Measurements from ENCODE around the gene DIAPH3. TPM values are rescaled to one million over a fixed set of nuclear protein-coding genes. Genes with fewer than 3 reads are reported as not detected.

DIAPH3 gene
- total and polyA plus RNA-seq, 4 donors: 0.35 to 6.7 (median 1.1) TPM

GRCh38 chr13:59874973-59875372 is 288.8 kb downstream of the DIAPH3 start:
- TF ChIP-seq, protein P1, sequence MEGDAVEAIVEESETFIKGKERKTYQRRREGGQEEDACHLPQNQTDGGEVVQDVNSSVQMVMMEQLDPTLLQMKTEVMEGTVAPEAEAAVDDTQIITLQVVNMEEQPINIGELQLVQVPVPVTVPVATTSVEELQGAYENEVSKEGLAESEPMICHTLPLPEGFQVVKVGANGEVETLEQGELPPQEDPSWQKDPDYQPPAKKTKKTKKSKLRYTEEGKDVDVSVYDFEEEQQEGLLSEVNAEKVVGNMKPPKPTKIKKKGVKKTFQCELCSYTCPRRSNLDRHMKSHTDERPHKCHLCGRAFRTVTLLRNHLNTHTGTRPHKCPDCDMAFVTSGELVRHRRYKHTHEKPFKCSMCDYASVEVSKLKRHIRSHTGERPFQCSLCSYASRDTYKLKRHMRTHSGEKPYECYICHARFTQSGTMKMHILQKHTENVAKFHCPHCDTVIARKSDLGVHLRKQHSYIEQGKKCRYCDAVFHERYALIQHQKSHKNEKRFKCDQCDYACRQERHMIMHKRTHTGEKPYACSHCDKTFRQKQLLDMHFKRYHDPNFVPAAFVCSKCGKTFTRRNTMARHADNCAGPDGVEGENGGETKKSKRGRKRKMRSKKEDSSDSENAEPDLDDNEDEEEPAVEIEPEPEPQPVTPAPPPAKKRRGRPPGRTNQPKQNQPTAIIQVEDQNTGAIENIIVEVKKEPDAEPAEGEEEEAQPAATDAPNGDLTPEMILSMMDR (IDR thresholded peaks at IDR 0.05; ENCODE audit: control extremely low read depth, extremely low read depth): no peak
- no peak overlapping the region for H3K4me3 ChIP-seq
- ATAC-seq (ENCODE audit: insufficient read depth, low FRiP score): no peak
- H3K27ac ChIP-seq (ENCODE audit: low read depth in 1 of 2, low read length in 1 of 2): no peak overlapping the region
- H3K36me3 ChIP-seq (ENCODE audit: control insufficient read depth in 4 of 4, insufficient read depth in 4 of 4, low read length in 4 of 4): peaks cover 0 to 5% (median 0%) of the 10 kb centered on the region in 4 donors
- H3K9me3 ChIP-seq (ENCODE audit: control insufficient read depth in 4 of 4, insufficient read depth in 3 of 4, low read length in 3 of 4): no peaks in the 10 kb centered on the region
- no peaks in the 10 kb centered on the region for H3K4me1 ChIP-seq (ENCODE audit: control insufficient read depth in 5 of 5, insufficient read depth in 5 of 5, low read length in 5 of 5)
- 92 to 96% methylated on average over 2 of the region's 2 CpGs for WGBS, 2 donors
- no peak overlapping the region for H3K9ac ChIP-seq (ENCODE audit: insufficient read depth in 1 of 2, low read length in 2 of 2)
- no peak for DNase-seq
- H3K27me3 ChIP-seq (ENCODE audit: control insufficient read depth in 3 of 3, insufficient read depth in 3 of 3, low read length in 2 of 3): no peaks in the 10 kb centered on the region

DNA sequence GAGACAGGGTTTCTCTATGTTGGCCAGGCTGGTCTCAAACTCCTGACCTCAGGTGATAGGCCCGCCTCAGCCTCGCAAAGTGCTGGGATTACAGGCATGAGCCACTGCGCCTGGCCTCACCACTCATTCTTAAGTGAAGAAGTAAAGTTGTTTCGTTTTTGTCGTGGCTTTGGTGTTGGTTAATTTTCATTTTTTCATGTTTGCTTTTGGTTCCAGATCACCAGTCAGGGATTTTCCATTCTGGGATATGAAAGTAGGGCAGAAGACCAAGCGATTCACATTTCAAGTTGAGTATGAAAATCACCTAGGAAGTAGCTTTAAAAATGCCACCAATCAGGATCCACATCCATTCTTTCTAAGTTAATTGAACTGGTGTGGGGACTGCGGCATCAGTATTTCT is 289.9 kb downstream of the DIAPH3 start:
- TF ChIP-seq, protein P1 (IDR thresholded peaks at IDR 0.05; ENCODE audit: control extremely low read depth, extremely low read depth): no peak
- ATAC-seq (ENCODE audit: insufficient read depth, low FRiP score): no peak
- WGBS, 2 donors: 94 to 97% methylated on average over 7 of the region's 7 CpGs
- DNase-seq: no peak
- H3K9ac ChIP-seq (ENCODE audit: insufficient read depth in 1 of 2, low read length in 2 of 2): no peak overlapping the region
- peaks cover 0 to 5% (median 0%) of the 10 kb centered on the region in 4 donors for H3K36me3 ChIP-seq (ENCODE audit: control insufficient read depth in 4 of 4, insufficient read depth in 4 of 4, low read length in 4 of 4)
- H3K27ac ChIP-seq (ENCODE audit: low read depth in 1 of 2, low read length in 1 of 2): no peak overlapping the region
- no peaks in the 10 kb centered on the region for H3K9me3 ChIP-seq (ENCODE audit: control insufficient read depth in 4 of 4, insufficient read depth in 3 of 4, low read length in 3 of 4)
- no peaks in the 10 kb centered on the region for H3K4me1 ChIP-seq (ENCODE audit: control insufficient read depth in 5 of 5, insufficient read depth in 5 of 5, low read length in 5 of 5)
- no peak overlapping the region for H3K4me3 ChIP-seq
- H3K27me3 ChIP-seq (ENCODE audit: control insufficient read depth in 3 of 3, insufficient read depth in 3 of 3, low read length in 2 of 3): no peaks in the 10 kb centered on the region

GRCh38 chr13:59873309-59873708 is 290.4 kb downstream of the DIAPH3 start:
- TF ChIP-seq, protein P1 (IDR thresholded peaks at IDR 0.05; ENCODE audit: control extremely low read depth, extremely low read depth): no peak
- ATAC-seq (ENCODE audit: insufficient read depth, low FRiP score) (no peak), DNase-seq (no peak)
- no peaks in the 10 kb centered on the region for H3K27me3 ChIP-seq (ENCODE audit: control insufficient read depth in 3 of 3, insufficient read depth in 3 of 3, low read length in 2 of 3)
- no peak overlapping the region for H3K27ac ChIP-seq (ENCODE audit: low read depth in 1 of 2, low read length in 1 of 2)
- H3K4me1 ChIP-seq (ENCODE audit: control insufficient read depth in 5 of 5, insufficient read depth in 5 of 5, low read length in 5 of 5): no peaks in the 10 kb centered on the region
- H3K36me3 ChIP-seq (ENCODE audit: control insufficient read depth in 4 of 4, insufficient read depth in 4 of 4, low read length in 4 of 4): peaks cover 0 to 5% (median 0%) of the 10 kb centered on the region in 4 donors
- H3K9me3 ChIP-seq (ENCODE audit: control insufficient read depth in 4 of 4, insufficient read depth in 3 of 4, low read length in 3 of 4): no peaks in the 10 kb centered on the region
- H3K9ac ChIP-seq (ENCODE audit: insufficient read depth in 1 of 2, low read length in 2 of 2): no peak overlapping the region
- no peak overlapping the region for H3K4me3 ChIP-seq
- 89 to 90% methylated on average over 3 of the region's 3 CpGs for WGBS, 2 donors

GRCh38 chr13:59867867-59868266 is 295.9 kb downstream of the DIAPH3 start:
- Histone ChIP-seq H3K4me3 (no peak overlapping the region), H3K36me3 (ENCODE audit: control insufficient read depth in 4 of 4, insufficient read depth in 4 of 4, low read length in 4 of 4) (no peaks in the 10 kb centered on the region), H3K4me1 (ENCODE audit: control insufficient read depth in 5 of 5, insufficient read depth in 5 of 5, low read length in 5 of 5) (no peaks in the 10 kb centered on the region), H3K9me3 (ENCODE audit: control insufficient read depth in 4 of 4, insufficient read depth in 3 of 4, low read length in 3 of 4) (no peaks in the 10 kb centered on the region), H3K27me3 (ENCODE audit: control insufficient read depth in 3 of 3, insufficient read depth in 3 of 3, low read length in 2 of 3) (no peaks in the 10 kb centered on the region), H3K9ac (ENCODE audit: insufficient read depth in 1 of 2, low read length in 2 of 2) (no peak overlapping the region), H3K27ac (ENCODE audit: low read depth in 1 of 2, low read length in 1 of 2) (no peak overlapping the region)
- DNase-seq (no peak), ATAC-seq (ENCODE audit: insufficient read depth, low FRiP score) (no peak)
- TF ChIP-seq, protein P1 (IDR thresholded peaks at IDR 0.05; ENCODE audit: control extremely low read depth, extremely low read depth): no peak
- 83 to 91% methylated on average over 5 of the region's 5 CpGs for WGBS, 2 donors
